RWPE2 (cell line): ENCODE results near the gene ADCYAP1R1.

Source experiments
- ATAC-seq: fragments of 200-7000 bp; cut with Tn5 transposase; 3 replicates; pipeline ENCODE4 v1.9.1; 2021; ENCODE audit warnings: low read depth
- DNase-seq: peaks from one replicate; pipeline ENCODE4 v3.0.0-alpha.2; 2020; ENCODE audit warnings: low spot score
- H3K27ac ChIP-seq: fragments of 450-650 bp; 2 replicates; pipeline ENCODE4 v1.5.1; 2017; ENCODE audit warnings: mild to moderate bottlenecking; ENCODE audit not compliant: poor library complexity, severe bottlenecking
- H3K27me3 ChIP-seq: fragments of 250-450 bp; sonication (Bioruptor Pico); 2 replicates; pipeline ENCODE4 v1.5.1; 2021; ENCODE audit warnings: mild to moderate bottlenecking, moderate library complexity; ENCODE audit not compliant: insufficient read depth, poor library complexity, severe bottlenecking
- H3K36me3 ChIP-seq: fragments of 250-450 bp; sonication (Bioruptor Pico); 2 replicates; pipeline ENCODE4 v1.5.1; 2020; ENCODE audit warnings: low read depth, mild to moderate bottlenecking, moderate library complexity
- H3K4me1 ChIP-seq: fragments of 250-450 bp; sonication (Bioruptor Pico); 2 replicates; pipeline ENCODE4 v1.5.1; 2021; ENCODE audit warnings: mild to moderate bottlenecking, moderate library complexity; ENCODE audit not compliant: insufficient read depth, poor library complexity, severe bottlenecking
- H3K4me3 ChIP-seq: fragments of 250-450 bp; sonication (Bioruptor Pico); 2 replicates; pipeline ENCODE4 v1.5.1; 2021; ENCODE audit warnings: mild to moderate bottlenecking, moderate library complexity; ENCODE audit not compliant: severe bottlenecking
- H3K9me3 ChIP-seq: fragments of 250-450 bp; sonication (Bioruptor Pico); 2 replicates; pipeline ENCODE4 v1.5.1; 2021; ENCODE audit warnings: mild to moderate bottlenecking, moderate library complexity; ENCODE audit not compliant: severe bottlenecking
- TF ChIP-seq, protein P1 (sequence below): fragments of 450-650 bp; IDR thresholded peaks from one replicate; pipeline ENCODE4 v1.5.1; 2017; ENCODE audit warnings: mild to moderate bottlenecking, moderate library complexity; ENCODE audit not compliant: poor library complexity, severe bottlenecking

Gene ADCYAP1R1

DNA sequence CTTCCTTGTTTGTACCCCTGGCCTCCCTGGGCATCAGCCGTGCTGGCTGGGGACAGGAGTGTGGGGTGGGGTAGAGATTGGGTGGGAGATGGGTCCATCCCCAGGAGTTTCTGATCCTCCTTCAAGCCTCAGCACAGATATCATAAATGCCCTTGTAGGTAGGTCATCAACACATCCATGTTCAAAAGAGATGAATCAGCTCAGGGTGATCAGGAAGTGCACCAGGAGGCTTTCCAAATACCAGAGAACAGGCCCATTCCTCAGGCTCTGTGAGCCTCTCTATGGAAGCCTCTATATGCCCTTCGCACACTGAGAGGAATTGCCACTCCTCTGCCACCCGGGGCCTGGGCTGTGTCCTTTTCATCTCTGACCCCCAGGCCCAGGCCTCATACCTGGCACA is 31.9 kb upstream of the ADCYAP1R1 start:
- Histone ChIP-seq H3K27ac (no peak overlapping the region), H3K4me1 (no peaks in the 10 kb centered on the region), H3K27me3 (no peaks in the 10 kb centered on the region), H3K4me3 (no peak overlapping the region), H3K9me3 (no peaks in the 10 kb centered on the region), H3K36me3 (no peaks in the 10 kb centered on the region)
- DNase-seq (no peak), ATAC-seq (peak; percentile 36; the same call in 1 of the 3 replicates)
- TF ChIP-seq, protein P1, sequence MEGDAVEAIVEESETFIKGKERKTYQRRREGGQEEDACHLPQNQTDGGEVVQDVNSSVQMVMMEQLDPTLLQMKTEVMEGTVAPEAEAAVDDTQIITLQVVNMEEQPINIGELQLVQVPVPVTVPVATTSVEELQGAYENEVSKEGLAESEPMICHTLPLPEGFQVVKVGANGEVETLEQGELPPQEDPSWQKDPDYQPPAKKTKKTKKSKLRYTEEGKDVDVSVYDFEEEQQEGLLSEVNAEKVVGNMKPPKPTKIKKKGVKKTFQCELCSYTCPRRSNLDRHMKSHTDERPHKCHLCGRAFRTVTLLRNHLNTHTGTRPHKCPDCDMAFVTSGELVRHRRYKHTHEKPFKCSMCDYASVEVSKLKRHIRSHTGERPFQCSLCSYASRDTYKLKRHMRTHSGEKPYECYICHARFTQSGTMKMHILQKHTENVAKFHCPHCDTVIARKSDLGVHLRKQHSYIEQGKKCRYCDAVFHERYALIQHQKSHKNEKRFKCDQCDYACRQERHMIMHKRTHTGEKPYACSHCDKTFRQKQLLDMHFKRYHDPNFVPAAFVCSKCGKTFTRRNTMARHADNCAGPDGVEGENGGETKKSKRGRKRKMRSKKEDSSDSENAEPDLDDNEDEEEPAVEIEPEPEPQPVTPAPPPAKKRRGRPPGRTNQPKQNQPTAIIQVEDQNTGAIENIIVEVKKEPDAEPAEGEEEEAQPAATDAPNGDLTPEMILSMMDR = no peak

- DNase-seq (no peak), ATAC-seq (no peak)
- H3K27me3 ChIP-seq = no peaks in the 10 kb centered on the region
- H3K4me1 ChIP-seq = no peaks in the 10 kb centered on the region
- TF ChIP-seq, protein P1 = no peak
- H3K9me3 ChIP-seq = no peaks in the 10 kb centered on the region
- H3K27ac ChIP-seq = no peak overlapping the region
- H3K36me3 ChIP-seq = no peaks in the 10 kb centered on the region
- no peak overlapping the region for H3K4me3 ChIP-seq
Measured at GRCh38 chr7:31020652-31021051, 31.5 kb upstream of the ADCYAP1R1 start.

GRCh38 chr7:31022117-31022516 is 30.0 kb upstream of the ADCYAP1R1 start:
- Histone ChIP-seq H3K27me3 (no peaks in the 10 kb centered on the region), H3K4me3 (no peak overlapping the region), H3K27ac (no peak overlapping the region), H3K9me3 (no peaks in the 10 kb centered on the region), H3K4me1 (no peaks in the 10 kb centered on the region), H3K36me3 (no peaks in the 10 kb centered on the region)
- ATAC-seq (no peak), DNase-seq (no peak)
- TF ChIP-seq, protein P1 = no peak

DNA sequence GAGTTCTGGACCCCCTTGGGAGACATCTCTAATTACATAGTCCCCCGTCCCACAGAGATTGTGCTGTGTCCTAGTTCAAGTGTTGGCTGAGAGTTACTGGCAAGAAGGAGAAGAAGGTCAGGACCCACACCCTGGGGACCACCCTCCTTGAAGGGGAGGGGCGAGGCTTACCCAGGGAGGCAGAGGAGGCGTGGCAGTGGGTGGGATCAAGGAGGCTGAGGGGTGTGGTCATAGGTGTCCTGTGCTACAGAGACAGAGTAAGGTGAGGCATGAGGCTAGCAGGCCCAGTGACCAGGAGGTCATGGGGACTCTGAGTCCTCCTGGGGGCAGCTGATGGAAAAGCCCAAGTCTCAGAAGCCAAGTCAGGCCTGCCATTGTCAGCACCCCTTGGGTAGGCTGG is 29.4 kb upstream of the ADCYAP1R1 start:
- Histone ChIP-seq H3K9me3 (no peaks in the 10 kb centered on the region), H3K27me3 (no peaks in the 10 kb centered on the region), H3K4me3 (no peak overlapping the region), H3K4me1 (no peaks in the 10 kb centered on the region), H3K36me3 (no peaks in the 10 kb centered on the region), H3K27ac (no peak overlapping the region)
- DNase-seq = no peak
- TF ChIP-seq, protein P1 = no peak
- ATAC-seq = no peak

- no peak for ATAC-seq
Measured at GRCh38 chr7:31023877-31024276, 28.2 kb upstream of the ADCYAP1R1 start.

More at GRCh38 chr7:31023877-31024276, 28.2 kb upstream of the ADCYAP1R1 start:
- H3K4me1 ChIP-seq = no peaks in the 10 kb centered on the region
- no peak overlapping the region for H3K27ac ChIP-seq
- no peaks in the 10 kb centered on the region for H3K9me3 ChIP-seq
- TF ChIP-seq, protein P1 = no peak
- DNase-seq = no peak
- H3K27me3 ChIP-seq = no peaks in the 10 kb centered on the region
- H3K36me3 ChIP-seq = no peaks in the 10 kb centered on the region
- H3K4me3 ChIP-seq = no peak overlapping the region
